HepG2 (cell line): ENCODE data around the gene SMYD4. TPM values are rescaled to one million over a fixed set of nuclear protein-coding genes. Genes with fewer than 3 reads are reported as not detected.

Experiments
- ARID5B ChIP-seq: IDR thresholded peaks from 2 replicates; pipeline ENCODE4 v1.4.0; 2020; ENCODE audit warnings: mild to moderate bottlenecking, missing genetic modification reagents
- ATM ChIP-seq: fragments of 450-650 bp; IDR thresholded peaks from 2 replicates; pipeline ENCODE4 v1.7.1; 2017; ENCODE audit warnings: mild to moderate bottlenecking, borderline replicate concordance
- GTF2F1 ChIP-seq: fragments of 150-350 bp; IDR thresholded peaks from 2 replicates; pipeline ENCODE4 v1.6.1; 2014; ENCODE audit warnings: low read length
- HMGXB4 ChIP-seq, 2 experiments: sonication (generic) in 1 of 2; formaldehyde crosslinking in 1 of 2; IDR thresholded peaks; 2 replicates each; pipeline versions ENCODE4 v1.4.0 to v1.6.1; 2018 to 2020; ENCODE audit warnings: missing genetic modification reagents in 2 of 2, borderline replicate concordance in 1 of 2, low read depth in 1 of 2, mild to moderate bottlenecking in 1 of 2, missing biosample characterization in 1 of 2
- KLF11 ChIP-seq: IDR thresholded peaks from 2 replicates; pipeline ENCODE4 v1.6.1; 2016; ENCODE audit warnings: missing compliant biosample characterization
- MXD3 ChIP-seq: IDR thresholded peaks from 2 replicates; pipeline ENCODE4 v1.6.1; 2016; ENCODE audit warnings: mild to moderate bottlenecking, missing biosample characterization, missing genetic modification reagents
- MXI1 ChIP-seq: IDR thresholded peaks from 3 replicates; pipeline ENCODE4 v1.6.1; 2012; ENCODE audit warnings: low read depth, low read length, inconsistent platforms, borderline replicate concordance
- NAIF1 ChIP-seq: sonication (generic); formaldehyde crosslinking; IDR thresholded peaks from 2 replicates; pipeline ENCODE4 v1.5.0; 2020; ENCODE audit warnings: mild to moderate bottlenecking, missing genetic modification reagents, borderline replicate concordance
- SAFB2 ChIP-seq: sonication (generic); formaldehyde crosslinking; IDR thresholded peaks from 2 replicates; pipeline ENCODE4 v1.5.1; 2020; ENCODE audit warnings: missing genetic modification reagents, low read depth, mild to moderate bottlenecking, borderline replicate concordance
- SIX4 ChIP-seq: sonication (generic); formaldehyde crosslinking; IDR thresholded peaks from 2 replicates; pipeline ENCODE4 v1.4.0; 2020; ENCODE audit warnings: missing genetic modification reagents
- SP140L ChIP-seq: sonication (generic); formaldehyde crosslinking; IDR thresholded peaks from 2 replicates; pipeline ENCODE4 v1.4.0; 2020; ENCODE audit warnings: missing genetic modification reagents, borderline replicate concordance
- TERF1 ChIP-seq: sonication (generic); formaldehyde crosslinking; IDR thresholded peaks from 2 replicates; pipeline ENCODE4 v1.8.0; 2022; ENCODE audit warnings: mild to moderate bottlenecking, missing genetic modification reagents, moderate library complexity
- ZBTB7B ChIP-seq: sonication (generic); formaldehyde crosslinking; IDR thresholded peaks from 2 replicates; pipeline ENCODE4 v1.4.0; 2020; ENCODE audit warnings: missing genetic modification reagents
- ZNF224 ChIP-seq: sonication (generic); formaldehyde crosslinking; IDR thresholded peaks from 2 replicates; pipeline ENCODE4 v1.5.0; 2020; ENCODE audit warnings: mild to moderate bottlenecking, missing genetic modification reagents
- ZNF564 ChIP-seq: sonication (generic); formaldehyde crosslinking; IDR thresholded peaks from 2 replicates; pipeline ENCODE4 v1.8.1; 2023; ENCODE audit warnings: mild to moderate bottlenecking, missing genetic modification reagents
- ZNF639 ChIP-seq: conservative IDR thresholded peaks from 2 replicates; pipeline ENCODE4 v1.6.1; 2018; ENCODE audit warnings: missing genetic modification reagents
- ZNF724P ChIP-seq: sonication (generic); formaldehyde crosslinking; IDR thresholded peaks from 2 replicates; pipeline ENCODE4 v1.8.0; 2022; ENCODE audit warnings: missing genetic modification reagents, borderline replicate concordance
- ZNF772 ChIP-seq: sonication (generic); formaldehyde crosslinking; IDR thresholded peaks from 2 replicates; pipeline ENCODE4 v1.5.0; 2020; ENCODE audit warnings: mild to moderate bottlenecking, missing genetic modification reagents
- ZNF792 ChIP-seq: IDR thresholded peaks from 2 replicates; pipeline ENCODE4 v1.6.1; 2016
- polyA plus RNA-seq, 8 experiments: library from polyadenylated mRNA; depleted of rRNA in 3 of 8; stranded (reverse) in 7 of 8; unstranded in 1 of 8; fragments of >200 nt; fragmentation: Illumina TruSeq in 4 of 8; extraction: Trizol in 4 of 8; gene quantifications; 2 replicates each; pipeline versions ENCODE4 v1.2.1 to v1.2.3, GENCODE V29; 2011 to 2016; ENCODE audit warnings: low read depth in 4 of 8, missing spikeins in 1 of 8, mixed read lengths in 1 of 8; ENCODE audit not compliant: insufficient read depth in 1 of 8
- total RNA-seq, 5 experiments: library from RNA; depleted of rRNA; stranded (reverse); fragments of >200 nt; fragmentation: Illumina TruSeq; extraction: Trizol; gene quantifications; 2 replicates each; pipeline ENCODE4 v1.2.3, GENCODE V29; 2016; ENCODE audit warnings: low read depth in 1 of 5

The SMYD4 gene
- total and polyA plus RNA-seq, 2 of the 13 experiments (the other 11 are each of a cell fraction or from before 2014, with no cell fraction given) = 7.4 to 11.3 TPM

GRCh38 chr17:1810450-1811103, 19.1 kb downstream of the SMYD4 start (continued):
- TF ChIP-seq MXI1 (peak; percentile 86; the same call in 2 of the 3 replicates), SP140L (no peak; the same call in 1 of the 2 replicates), MXD3 (CRISPR knock-in tag) (peak; percentile 39; the same call in 1 of the 2 replicates), GTF2F1 (peak; percentile 64; the same call in 1 of the 2 replicates), ZNF224 (CRISPR knock-in tag) (0 out of 2 replicates have a peak, but pooled peaks have one; percentile 39), ZNF772 (CRISPR knock-in tag) (peak; percentile 93), SAFB2 (peak; percentile 74; the same call in 1 of the 2 replicates), ARID5B (CRISPR knock-in tag) (peak; percentile 87), SIX4 (CRISPR knock-in tag) (0 out of 2 replicates have a peak, but pooled peaks have one; percentile 14), ZNF724P (peak; percentile 81), ZNF564 (peak; percentile 60; the same call in 1 of the 2 replicates), ZNF639 (CRISPR knock-in tag) (peak; percentile 45; the same call in 1 of the 2 replicates), HMGXB4 (CRISPR knock-in tag; IDR thresholded peaks at IDR 0.05; ENCODE audit: borderline replicate concordance in 1 of 2, low read depth in 1 of 2) (peak; percentile 58 to 59; a peak in 3 of 4 replicates), ZNF792 (0 out of 2 replicates have a peak, but pooled peaks have one; percentile 59), NAIF1 (CRISPR knock-in tag) (no peak), ATM (no peak), ZBTB7B (CRISPR knock-in tag) (peak; percentile 93; the same call in 1 of the 2 replicates), TERF1 (no peak), KLF11 (CRISPR knock-in tag) (no peak)
